HG03025 (cell line): Measurements from ENCODE around the gene F10.

Experiments
- ATAC-seq: cut with Tn5 transposase; IDR thresholded peaks from one replicate; pipeline ENCODE4 v1.9.1; 2021; ENCODE audit warnings: mild to moderate bottlenecking, moderate library complexity; ENCODE audit not compliant: unreplicated experiment, low FRiP score

F10 gene

DNA sequence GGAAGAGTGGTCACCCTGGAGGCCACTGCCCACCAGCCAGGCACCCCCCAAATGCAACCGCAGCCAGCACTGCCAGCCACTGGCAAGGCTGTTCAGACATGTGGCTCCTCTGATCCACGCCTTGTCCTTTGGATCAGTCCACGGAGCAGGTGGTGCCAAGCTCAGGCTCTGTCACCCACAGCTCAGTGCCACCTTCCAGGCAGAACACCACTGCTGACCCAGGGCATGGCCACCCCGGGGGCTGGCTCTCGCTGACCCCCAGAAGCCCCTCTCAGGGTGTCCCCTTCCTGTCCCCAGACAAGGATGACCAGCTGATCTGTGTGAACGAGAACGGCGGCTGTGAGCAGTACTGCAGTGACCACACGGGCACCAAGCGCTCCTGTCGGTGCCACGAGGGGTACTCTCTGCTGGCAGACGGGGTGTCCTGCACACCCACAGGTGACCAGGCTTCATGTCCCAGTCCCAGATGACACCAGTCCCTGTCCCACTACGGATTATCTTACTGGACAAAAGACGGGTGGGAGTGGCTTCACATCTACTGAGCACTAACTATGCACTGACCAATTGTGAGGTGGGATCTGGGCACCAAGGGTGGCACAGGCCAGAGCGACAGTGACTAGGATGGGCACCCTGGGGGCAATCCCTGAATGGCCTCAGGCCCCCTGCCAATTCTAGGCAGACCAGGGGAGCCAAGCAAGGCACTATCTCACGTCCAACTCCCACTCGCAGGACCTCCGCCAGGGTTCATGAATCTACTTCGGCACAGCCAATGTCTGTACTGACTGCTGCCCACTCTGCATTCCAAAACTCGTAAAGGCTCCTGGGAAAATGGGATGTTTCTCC is 7.0 kb upstream of the F10 start:
- no peak for ATAC-seq

DNA sequence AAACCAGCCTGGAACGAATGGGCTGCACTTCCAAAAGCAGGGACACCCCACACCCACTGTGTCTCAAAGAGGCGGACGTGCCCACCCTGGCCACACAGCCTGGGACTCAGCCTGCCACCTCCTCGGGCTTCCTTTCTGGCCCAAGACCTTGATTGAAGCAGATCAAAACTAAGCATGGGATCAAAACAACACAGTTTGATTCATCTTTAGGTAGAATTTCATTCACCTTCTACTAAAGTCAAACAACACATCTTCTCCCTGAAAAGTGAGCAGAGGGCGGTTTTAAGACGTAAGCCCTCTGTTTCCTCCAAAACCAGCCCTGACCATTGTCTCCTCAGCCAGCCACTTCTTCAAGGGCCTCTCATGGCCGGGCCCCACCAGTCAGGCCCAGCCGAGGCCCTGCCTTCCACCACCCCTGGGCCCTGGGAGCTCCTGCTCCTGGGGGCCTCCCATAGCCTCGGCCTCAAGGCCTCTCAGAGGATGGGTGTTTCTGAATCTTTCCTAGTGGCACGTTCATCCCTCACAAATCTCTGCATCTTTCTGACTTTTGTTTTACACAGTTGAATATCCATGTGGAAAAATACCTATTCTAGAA is 6.3 kb upstream of the F10 start:
- no peak for ATAC-seq

DNA sequence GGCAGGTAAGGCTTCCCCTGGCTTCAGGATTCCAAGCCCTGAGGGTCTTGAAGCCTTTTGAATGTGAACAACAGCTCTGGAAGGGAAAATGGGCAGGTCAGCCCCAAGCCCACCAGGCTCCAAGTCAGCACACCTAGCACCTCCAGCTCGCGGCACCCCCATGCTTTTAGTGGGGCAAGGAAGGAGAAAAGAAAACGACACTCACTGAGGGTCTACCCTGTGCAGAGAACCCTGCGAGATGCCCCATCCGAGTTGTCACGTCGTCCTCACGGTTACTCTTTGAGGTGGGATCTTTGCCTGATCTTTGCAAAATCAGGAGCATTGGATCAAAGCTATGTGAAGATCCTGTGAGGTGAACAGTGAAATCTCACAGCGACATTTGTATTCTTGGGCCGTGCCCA is 5.7 kb upstream of the F10 start:
- no peak for ATAC-seq

DNA sequence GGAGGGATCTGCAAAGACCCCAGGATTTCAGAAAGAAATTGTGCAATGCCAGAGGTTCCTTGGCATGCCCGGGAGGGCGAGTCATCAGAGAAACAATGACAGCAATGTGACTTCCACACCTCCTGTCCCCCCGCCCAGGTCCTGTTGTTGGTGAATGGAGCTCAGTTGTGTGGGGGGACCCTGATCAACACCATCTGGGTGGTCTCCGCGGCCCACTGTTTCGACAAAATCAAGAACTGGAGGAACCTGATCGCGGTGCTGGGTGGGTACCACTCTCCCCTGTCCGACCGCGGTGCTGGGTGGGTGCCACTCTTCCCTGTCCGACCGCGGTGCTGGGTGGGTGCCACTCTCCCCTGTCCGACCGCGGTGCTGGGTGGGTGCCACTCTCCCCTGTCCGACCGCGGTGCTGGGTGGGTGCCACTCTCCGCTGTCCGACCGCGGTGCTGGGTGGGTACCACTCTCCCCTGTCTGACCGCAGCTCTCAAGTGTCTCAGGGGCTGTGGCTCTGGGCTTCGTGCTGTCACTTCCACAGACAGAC is 5.2 kb upstream of the F10 start:
- ATAC-seq: no peak

DNA sequence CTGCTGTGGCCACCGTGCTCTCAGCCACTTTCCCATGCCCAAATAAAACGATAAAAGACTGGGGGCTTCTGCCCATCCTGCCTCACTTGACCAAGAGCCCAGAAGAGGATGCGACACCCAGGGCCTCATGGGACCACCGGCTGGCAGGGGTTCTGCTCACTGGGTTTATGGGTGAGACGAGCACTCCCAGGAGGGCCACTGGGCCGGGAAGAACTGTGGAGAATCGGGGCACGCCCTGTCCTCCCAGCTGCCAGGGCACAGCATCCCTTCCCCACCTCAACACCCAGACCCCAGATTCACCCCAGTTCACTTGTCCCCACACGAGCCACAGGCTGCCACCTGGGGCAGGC is 4.7 kb upstream of the F10 start:
- no peak for ATAC-seq

DNA sequence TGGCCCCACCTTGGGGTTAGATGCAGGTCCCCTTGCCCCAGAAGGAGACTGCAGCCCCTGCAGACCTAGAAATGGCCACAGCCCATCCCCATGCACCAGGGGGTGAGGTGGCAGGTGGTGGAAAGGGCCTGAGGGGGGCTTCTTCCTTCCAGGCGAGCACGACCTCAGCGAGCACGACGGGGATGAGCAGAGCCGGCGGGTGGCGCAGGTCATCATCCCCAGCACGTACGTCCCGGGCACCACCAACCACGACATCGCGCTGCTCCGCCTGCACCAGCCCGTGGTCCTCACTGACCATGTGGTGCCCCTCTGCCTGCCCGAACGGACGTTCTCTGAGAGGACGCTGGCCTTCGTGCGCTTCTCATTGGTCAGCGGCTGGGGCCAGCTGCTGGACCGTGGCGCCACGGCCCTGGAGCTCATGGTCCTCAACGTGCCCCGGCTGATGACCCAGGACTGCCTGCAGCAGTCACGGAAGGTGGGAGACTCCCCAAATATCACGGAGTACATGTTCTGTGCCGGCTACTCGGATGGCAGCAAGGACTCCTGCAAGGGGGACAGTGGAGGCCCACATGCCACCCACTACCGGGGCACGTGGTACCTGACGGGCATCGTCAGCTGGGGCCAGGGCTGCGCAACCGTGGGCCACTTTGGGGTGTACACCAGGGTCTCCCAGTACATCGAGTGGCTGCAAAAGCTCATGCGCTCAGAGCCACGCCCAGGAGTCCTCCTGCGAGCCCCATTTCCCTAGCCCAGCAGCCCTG is 4.2 kb upstream of the F10 start:
- no peak for ATAC-seq

DNA sequence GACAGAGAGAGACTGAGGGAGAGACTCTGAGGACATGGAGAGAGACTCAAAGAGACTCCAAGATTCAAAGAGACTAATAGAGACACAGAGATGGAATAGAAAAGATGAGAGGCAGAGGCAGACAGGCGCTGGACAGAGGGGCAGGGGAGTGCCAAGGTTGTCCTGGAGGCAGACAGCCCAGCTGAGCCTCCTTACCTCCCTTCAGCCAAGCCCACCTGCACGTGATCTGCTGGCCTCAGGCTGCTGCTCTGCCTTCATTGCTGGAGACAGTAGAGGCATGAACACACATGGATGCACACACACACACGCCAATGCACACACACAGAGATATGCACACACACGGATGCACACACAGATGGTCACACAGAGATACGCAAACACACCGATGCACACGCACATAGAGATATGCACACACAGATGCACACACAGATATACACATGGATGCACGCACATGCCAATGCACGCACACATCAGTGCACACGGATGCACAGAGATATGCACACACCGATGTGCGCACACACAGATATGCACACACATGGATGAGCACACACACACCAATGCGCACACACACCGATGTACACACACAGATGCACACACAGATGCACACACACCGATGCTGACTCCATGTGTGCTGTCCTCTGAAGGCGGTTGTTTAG is 3.3 kb upstream of the F10 start:
- no peak for ATAC-seq

DNA sequence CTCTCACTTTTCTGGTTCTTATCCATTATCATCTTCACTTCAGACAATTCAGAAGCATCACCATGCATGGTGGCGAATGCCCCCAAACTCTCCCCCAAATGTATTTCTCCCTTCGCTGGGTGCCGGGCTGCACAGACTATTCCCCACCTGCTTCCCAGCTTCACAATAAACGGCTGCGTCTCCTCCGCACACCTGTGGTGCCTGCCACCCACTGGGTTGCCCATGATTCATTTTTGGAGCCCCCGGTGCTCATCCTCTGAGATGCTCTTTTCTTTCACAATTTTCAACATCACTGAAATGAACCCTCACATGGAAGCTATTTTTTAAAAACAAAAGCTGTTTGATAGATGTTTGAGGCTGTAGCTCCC is 2.8 kb upstream of the F10 start:
- ATAC-seq: no peak

DNA sequence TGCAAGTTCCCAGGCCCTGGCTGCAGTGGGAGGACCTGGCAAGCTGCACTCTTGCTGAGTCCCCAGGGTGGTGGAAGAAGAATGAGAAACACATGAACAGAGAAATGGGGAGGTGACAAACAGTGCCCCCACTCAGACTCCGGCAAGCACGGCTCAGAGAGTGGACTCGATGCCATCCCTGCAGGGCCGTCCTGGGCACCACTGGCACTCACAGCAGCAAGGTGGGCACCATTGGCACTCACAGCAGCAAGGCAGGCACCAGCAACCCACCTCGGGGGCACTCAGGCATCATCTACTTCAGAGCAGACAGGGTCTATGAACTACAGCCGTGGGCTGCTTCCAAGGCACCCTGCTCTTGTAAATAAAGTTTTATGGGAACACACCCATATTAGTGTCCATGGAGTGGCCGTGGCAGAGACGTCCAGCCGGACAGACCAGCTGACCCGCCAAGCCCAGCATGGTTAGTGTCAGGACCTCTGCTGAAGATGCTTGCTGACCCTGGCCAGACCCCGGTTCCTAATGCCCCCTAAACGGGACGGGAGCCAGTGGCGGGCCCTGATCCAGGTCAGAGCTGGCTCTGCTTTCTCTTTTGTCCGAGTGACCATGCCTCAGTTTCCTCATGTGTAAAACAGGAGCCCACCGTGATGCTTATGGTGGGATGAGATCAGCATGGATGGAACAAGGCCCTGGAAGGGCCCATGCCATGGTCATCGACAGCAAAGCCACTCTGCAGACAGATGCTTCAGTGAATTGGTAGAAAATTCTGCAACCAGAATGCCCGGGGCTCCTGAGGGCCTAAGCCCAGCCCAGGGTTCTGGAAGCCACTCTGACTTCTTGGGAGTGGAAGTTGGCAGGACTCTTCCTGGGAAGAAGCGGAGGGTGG is 2.1 kb upstream of the F10 start:
- no peak for ATAC-seq

DNA sequence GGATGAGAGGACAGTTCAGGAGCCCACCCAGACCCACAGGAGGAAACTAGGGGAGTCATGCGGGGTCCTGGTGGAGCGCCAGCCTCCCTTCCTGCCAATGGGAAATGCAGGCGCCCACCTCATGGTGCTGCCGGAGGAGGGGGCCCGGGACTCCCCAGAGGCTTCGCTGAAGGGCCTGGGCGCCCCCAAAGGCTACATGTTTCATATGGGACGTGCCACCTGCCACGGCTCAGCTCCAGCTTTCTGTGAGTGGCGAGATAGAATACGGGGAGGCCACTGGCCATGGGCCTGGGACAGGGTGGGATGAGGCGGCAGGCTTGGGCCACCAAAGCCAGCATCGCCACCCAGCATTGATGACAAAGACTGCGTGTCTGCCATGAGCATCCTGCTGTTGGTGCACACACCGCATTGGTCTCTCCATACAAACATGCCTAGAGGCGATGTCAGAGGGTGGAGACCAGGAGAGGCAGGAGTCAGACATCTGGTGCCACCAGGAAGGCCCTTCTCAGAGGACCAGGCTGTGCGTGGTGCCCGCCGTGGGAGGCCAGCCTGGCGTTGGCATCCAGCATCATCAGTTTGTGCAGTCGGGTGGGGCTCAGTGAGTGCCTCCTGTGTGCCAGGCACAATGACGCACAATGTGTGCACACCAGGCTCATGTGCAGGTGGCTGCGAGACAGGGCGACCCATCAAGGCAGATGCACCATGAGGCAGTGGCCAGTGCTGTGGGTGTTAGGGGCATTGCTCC is 1.2 kb upstream of the F10 start:
- no peak for ATAC-seq

DNA sequence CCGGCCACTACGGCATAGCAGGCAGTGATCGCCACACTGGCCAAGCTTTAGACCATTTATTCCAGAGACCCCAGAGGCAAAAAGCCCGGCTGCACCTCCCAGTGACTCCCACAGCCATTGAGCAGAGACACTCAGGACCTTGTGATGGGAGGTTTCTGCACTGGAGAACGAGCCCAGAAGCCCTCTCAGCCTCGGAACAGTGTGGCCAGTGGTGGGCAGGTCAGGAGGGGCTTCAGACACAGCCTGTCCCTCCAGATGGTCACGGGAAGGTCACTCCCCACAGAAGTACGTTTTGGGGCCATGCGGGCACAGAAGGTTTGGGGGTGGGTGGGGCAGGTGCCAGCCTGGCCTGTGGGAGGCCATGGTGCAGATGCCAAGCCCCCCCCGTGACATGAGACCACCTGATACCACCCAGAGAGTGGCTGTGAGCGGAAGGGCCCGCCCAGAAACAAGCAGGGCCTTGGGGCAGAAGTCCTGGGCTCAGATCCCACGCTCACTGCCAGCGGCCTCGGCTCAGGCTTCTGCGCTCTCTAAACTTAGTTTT is 599 bp upstream of the F10 start:
- ATAC-seq: no peak

DNA sequence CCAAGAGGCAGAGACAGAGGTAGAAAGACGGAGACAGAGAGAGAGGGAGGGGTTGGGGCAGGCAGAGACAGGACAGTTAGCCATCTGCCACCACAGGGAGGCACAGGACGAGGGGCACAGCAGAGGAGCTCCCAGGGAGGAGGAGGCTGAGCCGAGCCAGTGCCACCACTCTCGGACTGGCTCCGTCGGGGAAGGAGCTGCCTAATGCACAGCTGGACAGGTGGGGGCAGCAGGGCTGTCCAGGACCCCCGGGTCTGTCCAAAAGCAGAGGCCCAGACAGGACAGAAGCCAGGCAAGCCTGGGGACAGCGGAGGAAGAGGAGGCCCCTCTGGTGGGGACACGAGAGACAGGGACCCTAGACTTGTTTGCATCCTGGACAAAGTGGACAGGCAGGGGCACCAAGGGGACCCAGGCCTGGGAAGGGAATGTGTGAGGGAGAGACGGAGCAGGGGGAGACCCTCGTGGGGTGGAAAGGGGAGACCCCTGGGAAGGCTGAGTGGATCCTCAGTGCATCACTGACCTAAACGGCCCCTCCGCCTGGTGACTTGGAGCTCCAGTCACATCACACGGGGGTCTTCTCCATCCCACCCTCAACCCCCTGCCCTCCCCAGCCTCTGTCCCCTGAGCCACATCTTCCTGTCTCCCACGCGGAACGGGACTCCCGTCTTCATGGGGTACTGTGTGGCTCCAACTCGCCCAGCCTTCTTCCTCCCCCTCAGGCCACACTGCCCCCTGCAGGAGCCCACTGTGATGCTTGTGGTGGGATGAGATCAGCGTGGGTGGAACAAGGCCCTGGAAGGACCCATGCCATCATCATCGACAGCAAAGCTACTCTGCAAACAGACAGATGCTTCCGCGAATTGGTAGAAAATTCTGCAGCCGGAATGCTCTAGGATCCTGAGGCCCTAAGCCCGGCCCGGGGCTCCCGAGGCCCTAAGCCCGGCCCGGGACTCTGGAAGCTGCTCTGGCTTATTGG is 915 bp downstream of the F10 start:
- no peak for ATAC-seq

DNA sequence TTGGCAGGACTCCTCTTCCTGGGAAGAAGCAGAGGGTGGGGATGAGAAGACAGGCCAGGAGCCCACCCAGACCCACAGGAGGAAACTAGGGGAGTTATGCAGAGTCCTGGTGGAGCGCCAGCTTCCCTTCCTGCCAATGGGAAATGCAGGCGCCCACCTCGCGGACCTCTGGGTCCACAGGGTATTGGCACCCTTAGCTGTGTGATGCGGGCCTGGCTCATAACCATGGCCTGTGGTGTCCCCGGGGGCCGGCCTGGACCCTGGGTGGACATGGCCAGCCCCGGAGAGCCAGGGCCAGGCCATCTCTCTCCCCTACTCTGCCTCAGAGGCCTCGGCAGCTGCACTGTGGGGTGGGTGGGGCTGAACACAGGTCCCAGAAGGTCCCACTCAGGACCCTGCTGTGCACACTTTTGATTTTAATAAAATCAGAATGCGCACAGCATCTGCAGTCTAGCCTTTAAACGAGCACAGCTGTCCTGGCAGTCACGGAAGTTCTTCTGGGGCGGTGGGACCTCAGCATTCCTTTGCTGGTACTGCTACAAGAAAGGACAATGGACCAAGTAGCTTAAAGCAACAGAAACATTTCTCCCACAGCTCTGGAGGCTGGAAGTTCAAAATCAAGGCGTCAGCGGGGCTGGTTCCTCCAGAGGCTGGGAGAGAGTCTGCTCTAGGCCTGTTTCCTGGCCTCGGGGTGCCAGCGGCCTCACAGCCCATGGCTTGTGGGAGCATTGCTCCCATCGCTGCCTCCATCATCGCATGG is 1.8 kb downstream of the F10 start:
- no peak for ATAC-seq

DNA sequence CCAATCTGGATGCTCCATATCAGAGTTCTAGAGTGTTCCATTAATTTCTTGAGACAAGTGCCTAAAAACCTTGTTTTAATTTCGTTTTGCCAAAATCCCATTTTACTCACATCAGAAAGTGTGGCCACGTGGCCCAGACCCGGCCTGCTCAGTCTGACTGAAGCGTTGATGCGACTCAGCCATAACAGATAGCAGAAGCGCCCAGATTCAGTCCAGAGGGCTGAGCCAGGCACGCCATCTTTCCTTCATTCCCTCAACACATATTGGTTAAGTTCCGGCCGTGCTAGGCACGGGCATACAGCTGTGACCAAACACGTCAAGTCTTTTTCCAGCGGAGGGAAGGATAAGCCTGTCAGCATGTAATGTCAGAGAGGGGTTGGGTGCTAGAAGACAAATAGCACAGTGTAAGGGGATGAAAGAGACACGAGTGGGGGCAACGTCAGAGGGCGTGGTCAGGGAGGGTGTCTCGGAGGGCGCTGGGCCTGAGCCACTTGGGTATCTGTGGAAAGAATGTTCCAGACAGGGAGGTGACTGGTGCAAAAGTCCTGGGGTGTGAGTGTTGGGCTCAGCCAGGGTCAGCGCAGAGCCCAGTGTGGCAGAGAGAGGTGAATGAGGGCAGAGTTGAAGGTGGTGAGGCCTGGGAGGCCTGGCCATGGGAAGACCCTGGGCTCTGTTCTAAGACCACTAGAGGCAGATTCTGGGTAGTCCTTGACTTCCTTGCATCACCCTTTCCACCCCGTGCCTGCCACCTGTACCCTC is 3.1 kb downstream of the F10 start:
- no peak for ATAC-seq

DNA sequence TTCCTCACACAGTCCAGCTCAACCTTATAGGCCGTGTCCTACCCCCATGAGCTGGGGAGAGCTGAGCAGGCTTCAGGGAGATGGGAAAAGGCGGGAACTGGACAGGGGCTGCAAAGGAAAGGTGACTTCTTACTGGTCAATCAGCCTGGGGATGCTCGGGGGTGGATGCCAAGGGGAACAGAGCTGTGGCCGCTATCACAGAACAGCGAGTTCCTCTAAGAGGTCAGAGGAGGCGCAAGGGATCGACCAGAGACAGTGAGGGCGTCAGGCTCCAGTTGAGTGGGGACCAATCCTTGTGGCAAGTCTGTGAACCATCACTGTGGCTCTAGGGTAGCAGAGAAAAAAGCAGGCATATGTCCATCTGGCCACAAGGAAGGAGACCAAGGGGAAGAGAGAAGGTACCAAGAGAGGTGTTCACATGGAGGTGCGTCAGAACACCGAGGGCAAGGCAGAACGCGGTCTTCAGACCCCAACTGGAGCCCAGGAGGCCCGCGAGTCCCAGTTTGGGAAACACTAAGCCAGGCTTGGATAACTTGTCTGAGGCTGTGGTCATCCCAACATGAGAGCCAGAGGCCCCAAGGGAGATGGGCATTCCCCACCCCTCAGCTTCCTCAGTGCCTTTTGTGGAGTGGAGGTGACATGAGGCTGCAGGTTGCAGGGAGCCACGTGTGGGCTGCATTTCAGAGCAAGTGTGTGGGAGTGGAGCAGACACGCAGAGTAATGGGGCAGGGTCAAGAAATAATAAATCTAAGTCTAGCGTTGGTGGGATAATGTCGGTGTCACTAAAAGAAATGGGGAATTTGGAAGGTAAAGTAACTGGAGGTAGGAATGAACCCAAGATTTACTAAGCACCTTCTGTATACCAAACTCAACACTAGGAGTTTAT is 3.9 kb downstream of the F10 start:
- no peak for ATAC-seq

DNA sequence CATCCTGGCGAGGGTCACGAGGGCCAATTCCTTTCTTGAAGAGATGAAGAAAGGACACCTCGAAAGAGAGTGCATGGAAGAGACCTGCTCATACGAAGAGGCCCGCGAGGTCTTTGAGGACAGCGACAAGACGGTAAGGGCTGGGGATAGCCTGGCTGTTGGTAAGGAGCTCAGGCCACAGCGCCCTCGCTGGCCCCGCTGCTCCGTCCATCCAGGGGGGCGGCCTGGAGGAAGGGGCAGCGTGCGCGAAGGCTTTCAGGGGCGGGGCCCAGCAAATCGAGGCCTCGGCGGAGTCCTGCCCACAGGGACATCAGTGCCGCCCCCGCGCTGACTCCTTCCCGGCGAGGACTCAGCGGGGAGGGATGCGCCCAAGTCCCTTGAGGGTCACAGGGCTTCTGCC is 6.9 kb downstream of the F10 start:
- no peak for ATAC-seq
